ENCODE results near the gene NAP1L1. TPM values are rescaled to one million over a fixed set of nuclear protein-coding genes. Genes with fewer than 3 reads are reported as not detected.

The NAP1L1 gene
- total and polyA plus RNA-seq, 2 experiments from 2014 or later, result 180 to 190 TPM

DNA sequence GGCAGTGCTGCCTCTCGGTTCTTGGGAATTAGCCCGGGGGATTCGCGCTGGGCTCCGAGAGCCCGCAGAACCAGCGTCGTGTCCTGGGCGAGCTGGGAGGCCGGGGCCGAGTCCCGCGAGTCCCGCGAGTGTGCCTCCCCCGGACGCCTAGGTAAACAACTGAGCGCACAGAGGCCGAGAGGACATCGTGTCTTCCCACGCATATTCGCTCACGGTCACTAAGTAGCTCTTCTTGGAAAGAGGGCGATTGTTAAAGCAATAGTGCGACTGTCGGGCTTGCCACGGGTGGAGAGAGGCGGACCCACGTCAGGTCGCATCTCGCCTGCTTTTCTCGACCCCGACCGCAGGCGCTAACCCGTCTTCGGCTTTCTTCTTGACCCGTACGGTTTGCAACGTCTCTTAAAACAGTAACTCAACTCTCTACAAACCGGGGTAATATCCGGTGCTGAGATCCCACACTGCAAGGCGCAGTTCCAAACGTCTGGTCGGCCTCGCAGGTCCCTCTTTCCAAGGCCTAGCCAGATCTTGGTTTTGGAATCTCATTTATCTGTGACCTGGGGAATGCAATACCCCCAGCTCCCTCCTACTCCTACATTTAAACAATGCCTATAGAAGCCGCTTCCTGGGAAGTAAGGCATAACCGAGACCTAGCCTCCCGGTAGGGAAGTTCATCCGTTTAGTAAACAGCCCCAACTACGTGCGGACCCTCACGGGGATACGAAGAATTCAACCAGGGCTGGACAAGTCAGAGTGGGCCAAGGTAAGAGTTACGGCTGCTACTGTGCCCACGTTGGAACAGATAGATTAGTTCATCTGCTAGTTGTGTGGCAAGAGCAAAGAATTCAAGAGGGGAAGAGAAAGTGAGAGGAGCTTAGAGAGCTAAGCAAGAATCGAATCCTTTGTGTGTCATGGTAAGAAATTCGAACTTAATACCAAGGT is 52.2 kb downstream of the NAP1L1 start:
- DNase-seq, result peak; percentile 90
- Histone ChIP-seq H3K27me3 (replicated peaks; ENCODE audit: insufficient read depth) (no peaks in the 10 kb centered on the region), H3K27ac (peak overlapping the region; percentile 96), H4K20me1 (ENCODE audit: insufficient read depth) (no peaks in the 10 kb centered on the region), H3K4me3 (peak overlapping the region; percentile 92), H3F3A (ENCODE audit: insufficient read depth) (peaks cover 67% of the 10 kb centered on the region), H3K9me3 (ENCODE audit: low read depth) (no peaks in the 10 kb centered on the region), H3K36me3 (ENCODE audit: low read depth) (peaks cover 21% of the 10 kb centered on the region), H3K9ac (peak overlapping the region; percentile 95), H3K4me2 (ENCODE audit: unreplicated experiment) (peak overlapping the region; percentile 92), H3K79me2 (ENCODE audit: insufficient read depth) (peaks cover 62% of the 10 kb centered on the region), H2AFZ (peak overlapping the region; percentile 78), H3K4me1 (ENCODE audit: insufficient read depth) (peaks cover 23% of the 10 kb centered on the region), H3K9me2 (ENCODE audit: insufficient read depth) (no peaks in the 10 kb centered on the region)
- in situ Hi-C loops (cut with MboI), result no loop called here
- TF ChIP-seq EZH2 (IDR thresholded peaks at IDR 0.05; ENCODE audit: insufficient read depth, poor library complexity, severe bottlenecking), result no peak
- no peak for TF ChIP-seq EZH2phosphoT487 (IDR thresholded peaks at IDR 0.05; ENCODE audit: insufficient read depth, low read depth)
- 2% methylated on average over 49 to 57 of the region's 58 CpGs for WGBS, 2 experiments (ENCODE audit: low coverage in 1 of 2, low lambda C conversion rate in 2 of 2, missing lambda C conversion rate in 2 of 2)

DNA sequence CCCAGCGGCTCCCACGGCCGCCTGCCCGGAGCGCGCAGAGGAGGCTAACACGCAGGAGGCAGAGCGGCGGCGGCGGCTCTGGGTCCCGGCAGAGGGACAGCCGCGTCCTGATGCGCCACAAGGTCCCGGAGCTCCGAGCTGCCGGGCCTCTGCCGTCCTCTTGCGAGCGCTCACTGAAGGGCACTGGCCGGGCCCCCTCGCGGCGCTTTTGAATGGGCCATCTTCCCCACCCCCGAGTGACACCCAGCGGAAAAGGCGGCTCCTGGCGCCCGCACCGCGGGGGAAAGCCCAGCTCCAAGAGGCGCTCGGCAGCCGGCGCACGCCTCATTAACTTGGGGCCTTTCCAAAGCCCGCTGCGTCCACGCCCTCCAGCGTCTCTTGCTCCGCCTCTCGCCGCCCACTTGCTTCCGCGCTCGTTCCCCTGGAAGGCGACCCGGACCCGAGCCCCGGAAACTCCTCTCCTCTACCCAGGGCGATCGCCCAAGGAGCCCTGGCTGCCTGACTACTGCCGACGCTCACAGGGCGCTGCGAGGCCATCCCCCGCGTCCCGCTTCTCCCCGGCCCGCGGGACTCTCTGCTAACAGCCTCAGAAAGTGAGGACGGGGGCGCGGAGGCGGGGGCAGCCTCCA is 53.0 kb downstream of the NAP1L1 start, which contains the start of gene PHLDA1:
TSS of gene PHLDA1 (minus strand) at position 363 of the 629 bp plus-strand sequence.
- Histone ChIP-seq H3K9me3 (ENCODE audit: low read depth) (no peaks in the 10 kb centered on the region), H3K36me3 (ENCODE audit: low read depth) (peaks cover 26% of the 10 kb centered on the region)
- in situ Hi-C loops (cut with MboI), result no loop called here

DNA sequence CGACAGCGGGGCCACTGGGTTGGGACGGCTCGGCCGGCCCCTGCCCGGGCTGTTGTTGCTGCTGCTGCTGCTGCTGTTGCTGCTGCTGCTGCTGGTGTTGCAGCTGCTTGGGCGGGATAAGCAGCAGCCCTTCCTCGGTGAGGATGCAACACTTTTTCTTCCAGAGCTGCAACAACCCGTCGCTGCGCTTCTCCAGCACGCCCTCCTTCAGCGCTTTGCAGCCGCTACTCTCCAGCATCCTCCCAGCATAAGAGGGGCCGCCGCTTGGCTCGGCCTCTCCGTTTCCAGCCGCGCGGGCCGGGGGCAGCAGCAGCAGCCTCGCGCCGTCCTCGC is 53.4 kb downstream of the NAP1L1 start:
- H3K27me3 ChIP-seq (replicated peaks; ENCODE audit: insufficient read depth), result no peaks in the 10 kb centered on the region
- H3K4me3 ChIP-seq, result peak overlapping the region; percentile 92
- H2AFZ ChIP-seq, result peak overlapping the region; percentile 23; the same call in 1 of the 2 replicates
- no peaks in the 10 kb centered on the region for H4K20me1 ChIP-seq (ENCODE audit: insufficient read depth)
- H3K27ac ChIP-seq, result peak overlapping the region; percentile 96
- TF ChIP-seq EZH2 (IDR thresholded peaks at IDR 0.05; ENCODE audit: insufficient read depth, poor library complexity, severe bottlenecking), result no peak
- TF ChIP-seq EZH2phosphoT487 (IDR thresholded peaks at IDR 0.05; ENCODE audit: insufficient read depth, low read depth), result no peak
- H3K4me2 ChIP-seq (ENCODE audit: unreplicated experiment), result peak overlapping the region; percentile 99
- peaks cover 61% of the 10 kb centered on the region for H3K79me2 ChIP-seq (ENCODE audit: insufficient read depth)
- no peak for DNase-seq
- peak overlapping the region; percentile 95 for H3K9ac ChIP-seq
- in situ Hi-C loops (cut with MboI), result no loop called here
- peaks cover 26% of the 10 kb centered on the region for H3K36me3 ChIP-seq (ENCODE audit: low read depth)
- H3K9me2 ChIP-seq (ENCODE audit: insufficient read depth), result no peaks in the 10 kb centered on the region
- WGBS, 2 experiments (ENCODE audit: low coverage in 1 of 2, low lambda C conversion rate in 2 of 2, missing lambda C conversion rate in 2 of 2), result 1 to 2% methylated on average over 14 to 26 of the region's 26 CpGs
- H3K9me3 ChIP-seq (ENCODE audit: low read depth), result no peaks in the 10 kb centered on the region
- peaks cover 34% of the 10 kb centered on the region for H3K4me1 ChIP-seq (ENCODE audit: insufficient read depth)
- peaks cover 75% of the 10 kb centered on the region for H3F3A ChIP-seq (ENCODE audit: insufficient read depth)

More for the DNA sequence above, 53.0 kb downstream of the NAP1L1 start, which contains the start of gene PHLDA1:
- Histone ChIP-seq H3K9me2 (ENCODE audit: insufficient read depth) (no peaks in the 10 kb centered on the region), H3K4me3 (peak within 1 kb of the TSS; percentile 92), H3K27ac (peak within 1 kb of the TSS; percentile 96), H3K9ac (peak within 1 kb of the TSS; percentile 95), H2AFZ (peak within 1 kb of the TSS; percentile 78), H3K79me2 (ENCODE audit: insufficient read depth) (peaks cover 65% of the 10 kb centered on the region), H4K20me1 (ENCODE audit: insufficient read depth) (no peaks in the 10 kb centered on the region), H3F3A (ENCODE audit: insufficient read depth) (peaks cover 72% of the 10 kb centered on the region), H3K4me1 (ENCODE audit: insufficient read depth) (peaks cover 30% of the 10 kb centered on the region), H3K4me2 (ENCODE audit: unreplicated experiment) (peak within 1 kb of the TSS; percentile 99), H3K27me3 (replicated peaks; ENCODE audit: insufficient read depth) (no peaks in the 10 kb centered on the region)
- 0% methylated on average over 38 to 61 of the region's 67 CpGs for WGBS, 2 experiments (ENCODE audit: low coverage in 1 of 2, low lambda C conversion rate in 2 of 2, missing lambda C conversion rate in 2 of 2)
- no peak for TF ChIP-seq EZH2 (IDR thresholded peaks at IDR 0.05; ENCODE audit: insufficient read depth, poor library complexity, severe bottlenecking)
- TF ChIP-seq EZH2phosphoT487 (IDR thresholded peaks at IDR 0.05; ENCODE audit: insufficient read depth, low read depth), result no peak
- peak; percentile 99 for DNase-seq

DNA sequence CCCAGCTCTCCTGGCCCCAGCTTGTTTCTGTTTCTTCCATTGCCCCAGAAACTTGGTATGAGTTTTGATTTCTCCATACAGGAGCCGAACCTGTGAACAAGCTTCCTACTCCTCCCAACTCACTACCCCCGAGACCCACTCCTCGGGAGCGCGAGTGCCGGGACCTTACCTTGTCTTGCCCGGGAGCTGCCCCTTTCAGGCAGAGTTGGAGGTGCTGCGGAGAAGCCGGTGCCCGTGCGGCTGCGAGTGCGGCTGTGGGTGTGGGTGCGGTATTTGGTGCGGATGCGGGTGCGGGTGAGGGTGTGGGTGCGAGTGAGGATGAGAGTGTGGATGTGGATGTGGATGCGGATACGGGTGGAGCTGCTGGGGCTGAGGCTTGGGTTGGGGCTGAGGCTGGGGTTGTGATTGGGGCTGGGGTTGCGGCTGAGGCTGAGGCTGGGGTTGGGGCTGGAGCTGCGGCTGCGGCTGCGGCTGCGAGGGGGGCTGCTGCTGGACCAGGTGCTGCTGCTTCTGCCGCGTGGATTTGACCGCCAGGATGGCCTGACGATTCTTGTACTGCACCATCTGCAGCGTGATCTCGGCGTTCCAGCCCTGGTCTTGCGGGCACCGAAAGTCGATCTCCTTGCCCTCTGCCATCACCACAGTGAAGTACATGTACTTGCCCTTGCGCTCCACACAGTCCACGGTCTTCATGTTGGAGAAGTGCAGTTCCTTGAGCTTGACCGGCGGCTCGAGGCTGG is 54.0 kb downstream of the NAP1L1 start:
- no peaks in the 10 kb centered on the region for H4K20me1 ChIP-seq (ENCODE audit: insufficient read depth)
- H3K27ac ChIP-seq, result peak overlapping the region; percentile 96
- peak overlapping the region; percentile 99 for H3K4me2 ChIP-seq (ENCODE audit: unreplicated experiment)
- H3K27me3 ChIP-seq (replicated peaks; ENCODE audit: insufficient read depth), result no peaks in the 10 kb centered on the region
- no peaks in the 10 kb centered on the region for H3K9me3 ChIP-seq (ENCODE audit: low read depth)
- peak overlapping the region; percentile 92 for H3K4me3 ChIP-seq
- H3F3A ChIP-seq (ENCODE audit: insufficient read depth), result peaks cover 75% of the 10 kb centered on the region
- peak overlapping the region; percentile 36 for H2AFZ ChIP-seq
- in situ Hi-C loops (cut with MboI), result no loop called here
- H3K9ac ChIP-seq, result peak overlapping the region; percentile 95
- TF ChIP-seq EZH2phosphoT487 (IDR thresholded peaks at IDR 0.05; ENCODE audit: insufficient read depth, low read depth) (no peak), EZH2 (IDR thresholded peaks at IDR 0.05; ENCODE audit: insufficient read depth, poor library complexity, severe bottlenecking) (no peak)
- H3K79me2 ChIP-seq (ENCODE audit: insufficient read depth), result peaks cover 56% of the 10 kb centered on the region
- WGBS, 2 experiments (ENCODE audit: low coverage in 1 of 2, low lambda C conversion rate in 2 of 2, missing lambda C conversion rate in 2 of 2), result 0 to 2% methylated on average over 35 to 37 of the region's 40 CpGs
- H3K4me1 ChIP-seq (ENCODE audit: insufficient read depth), result peaks cover 39% of the 10 kb centered on the region
- no peaks in the 10 kb centered on the region for H3K9me2 ChIP-seq (ENCODE audit: insufficient read depth)
- peak; percentile 72 for DNase-seq
- peaks cover 26% of the 10 kb centered on the region for H3K36me3 ChIP-seq (ENCODE audit: low read depth)

Measured in GM23248 (cell line).